ENCODE data around the gene MYBPC1. TPM values are rescaled to one million over a fixed set of nuclear protein-coding genes. Genes with fewer than 3 reads are reported as not detected.

The MYBPC1 gene
- total RNA-seq, 1 donor from 2014 or later = 8.3 TPM

GRCh38 chr12:101596172-101596571, 1.4 kb downstream of the MYBPC1 start:
- intact Hi-C loops (cut with DNase I) = no loop called here
- no peak for DNase-seq
- no peak for ATAC-seq (ENCODE audit: poor library complexity)

- intact Hi-C loops (cut with DNase I) = no loop called here
- DNase-seq (no peak), ATAC-seq (ENCODE audit: poor library complexity) (no peak)
These were observed 2.4 kb downstream of the MYBPC1 start for GRCh38 chr12:101597164-101597563.

GRCh38 chr12:101598483-101598882, 3.7 kb downstream of the MYBPC1 start:
- DNase-seq (no peak), ATAC-seq (ENCODE audit: poor library complexity) (no peak)
- intact Hi-C loops (cut with DNase I) = no loop called here

- intact Hi-C loops (cut with DNase I) = no loop called here
- ATAC-seq (ENCODE audit: poor library complexity) (no peak), DNase-seq (no peak)
These were observed 4.5 kb downstream of the MYBPC1 start for GRCh38 chr12:101599311-101599710.

- ATAC-seq (ENCODE audit: poor library complexity) (no peak), DNase-seq (no peak)
- intact Hi-C loops (cut with DNase I) = no loop called here
These were observed 5.2 kb downstream of the MYBPC1 start for GRCh38 chr12:101599771-101600484.

- intact Hi-C loops (cut with DNase I) = no loop called here
These were observed 9.4 kb downstream of the MYBPC1 start for GRCh38 chr12:101604132-101604531.

GRCh38 chr12:101607894-101608293, 13.1 kb downstream of the MYBPC1 start:
- no peak for DNase-seq
- ATAC-seq (ENCODE audit: poor library complexity) = peak; percentile 29
- intact Hi-C loops (cut with DNase I) = no loop called here

More at GRCh38 chr12:101604132-101604531, 9.4 kb downstream of the MYBPC1 start:
- ATAC-seq (ENCODE audit: poor library complexity) (no peak), DNase-seq (no peak)

- intact Hi-C loops (cut with DNase I) = no loop called here
- DNase-seq = no peak
- peak; percentile 46 for ATAC-seq (ENCODE audit: poor library complexity)
These were observed 13.7 kb downstream of the MYBPC1 start for GRCh38 chr12:101608301-101609133.

GRCh38 chr12:101609198-101609597, 14.4 kb downstream of the MYBPC1 start:
- ATAC-seq (ENCODE audit: poor library complexity) (no peak), DNase-seq (no peak)
- intact Hi-C loops (cut with DNase I) = no loop called here

GRCh38 chr12:101612160-101612916, 17.6 kb downstream of the MYBPC1 start:
- ATAC-seq (ENCODE audit: poor library complexity) = no peak
- intact Hi-C loops (cut with DNase I) = no loop called here
- no peak for DNase-seq

GRCh38 chr12:101616027-101616494, 21.3 kb downstream of the MYBPC1 start:
- no peak for DNase-seq
- intact Hi-C loops (cut with DNase I) = no loop called here
- peak; percentile 70 for ATAC-seq (ENCODE audit: poor library complexity)

GRCh38 chr12:101619026-101619786, 24.4 kb downstream of the MYBPC1 start:
- intact Hi-C loops (cut with DNase I) = no loop called here
- DNase-seq (no peak), ATAC-seq (ENCODE audit: poor library complexity) (no peak)

- no peak for ATAC-seq (ENCODE audit: poor library complexity)
- no peak for DNase-seq
- intact Hi-C loops (cut with DNase I) = no loop called here
These were observed 25.3 kb downstream of the MYBPC1 start for GRCh38 chr12:101619858-101620761.

GRCh38 chr12:101620762-101621133, 26.0 kb downstream of the MYBPC1 start:
- ATAC-seq (ENCODE audit: poor library complexity) (no peak), DNase-seq (no peak)
- intact Hi-C loops (cut with DNase I) = no loop called here

GRCh38 chr12:101628676-101629075, 33.9 kb downstream of the MYBPC1 start:
- intact Hi-C loops (cut with DNase I) = no loop called here
- DNase-seq = no peak
- no peak for ATAC-seq (ENCODE audit: poor library complexity)

GRCh38 chr12:101634724-101635123, 40.0 kb downstream of the MYBPC1 start:
- no peak for ATAC-seq (ENCODE audit: poor library complexity)
- intact Hi-C loops (cut with DNase I) = no loop called here

GRCh38 chr12:101637936-101638335, 43.2 kb downstream of the MYBPC1 start:
- intact Hi-C loops (cut with DNase I) = no loop called here
- no peak for ATAC-seq (ENCODE audit: poor library complexity)
- no peak for DNase-seq

More at GRCh38 chr12:101634724-101635123, 40.0 kb downstream of the MYBPC1 start:
- DNase-seq = no peak

Data from Right ventricle myocardium superior (tissue), 1 donor.